Measurements from ENCODE around the gene ABTB2. TPM values are rescaled to one million over a fixed set of nuclear protein-coding genes. Genes with fewer than 3 reads are reported as not detected.

The ABTB2 gene
- total and polyA plus RNA-seq, 2 of the 8 experiments (the other 6 are each of a cell fraction or from before 2014, with no cell fraction given), result 7.7 to 10.2 TPM

- 76% methylated on average over 1 of the region's 1 CpG; no CpG with 5 or more reads in 1 of the 2 experiments for WGBS, 2 experiments (ENCODE audit: extremely low coverage in 1 of 2, insufficient coverage in 1 of 2, insufficient read length in 1 of 2, insufficient replicate concordance in 2 of 2, low coverage in 1 of 2, low lambda C conversion rate in 2 of 2, missing lambda C conversion rate in 1 of 2)
- no peak overlapping the region for H3K18ac ChIP-seq (ENCODE audit: extremely low read depth, low read length)
- no peak overlapping the region for H4K8ac ChIP-seq (ENCODE audit: extremely low read depth, insufficient read depth, low read length)
- H2AK5ac ChIP-seq (ENCODE audit: low read depth, low read length), result no peak overlapping the region
- no peak overlapping the region for H3K4ac ChIP-seq (replicated peaks; ENCODE audit: insufficient read length, low read depth, low read length)
- H3K23me2 ChIP-seq (ENCODE audit: low read depth, low read length), result no peaks in the 10 kb centered on the region
- FAIRE-seq (no peak), DNase-seq (ENCODE audit: low read depth in 1 of 2, low spot score in 2 of 2) (no peak)
- peak overlapping the region; percentile 39; the same call in 1 of the 2 replicates for H2BK12ac ChIP-seq (ENCODE audit: low read depth, low read length)
- H3K79me1 ChIP-seq (ENCODE audit: low read depth, low read length), result no peaks in the 10 kb centered on the region; the same call in 1 of the 2 replicates
- no peak overlapping the region for H3K9ac ChIP-seq (replicated peaks in 1 of 4; ENCODE audit: extremely low read depth in 1 of 4, low read depth in 3 of 4, low read length in 3 of 4)
- CTCF ChIA-PET (ENCODE audit: partially characterized antibody), result interaction anchor here (0.7 kb wide), 1 partner anchor 79 kb away, joined by 3 read pairs; no protein-coding TSS in a partner anchor
- no peak overlapping the region for H3K27ac ChIP-seq (ENCODE audit: low read depth, low read length)
- H4K91ac ChIP-seq (replicated peaks; ENCODE audit: insufficient read length, low read length), result no peak overlapping the region
- H4K20me1 ChIP-seq (replicated peaks in 1 of 2; ENCODE audit: control insufficient read depth in 1 of 2, insufficient read depth in 2 of 2, low read length in 2 of 2), result peaks cover 0 to 2% of the 10 kb centered on the region in 2 experiments
- peaks cover 2 to 9% (median 7%) of the 10 kb centered on the region in 4 experiments; a peak in 5 of 7 replicates for H3K4me1 ChIP-seq (replicated peaks in 1 of 4; ENCODE audit: control insufficient read depth in 3 of 4, insufficient read depth in 4 of 4, low read length in 3 of 4)
- no peak overlapping the region for H2BK120ac ChIP-seq (replicated peaks; ENCODE audit: low read depth, low read length)
- no peaks in the 10 kb centered on the region for H3K36me3 ChIP-seq (ENCODE audit: control insufficient read depth in 2 of 4, insufficient read depth in 4 of 4, low read length in 3 of 4)
- POLR2A ChIA-PET (ENCODE audit: partially characterized antibody), result no interaction called here
- no peak overlapping the region for H3K23ac ChIP-seq (ENCODE audit: insufficient read length)
- no peak overlapping the region for H2BK20ac ChIP-seq (ENCODE audit: low read length)
- no peak overlapping the region for H2BK15ac ChIP-seq (ENCODE audit: low read length)
- no peak overlapping the region for H3K4me2 ChIP-seq (ENCODE audit: insufficient read depth in 1 of 2, low read depth in 2 of 2, low read length in 2 of 2)
- no peak overlapping the region for H2AFZ ChIP-seq (ENCODE audit: low read length)
- no peaks in the 10 kb centered on the region for H3K9me3 ChIP-seq (ENCODE audit: insufficient read depth in 2 of 2, low read depth in 1 of 2, low read length in 1 of 2)
- H3K4me3 ChIP-seq (ENCODE audit: extremely low read depth in 1 of 4, insufficient read depth in 2 of 4, low read depth in 3 of 4, low read length in 4 of 4), result no peak overlapping the region
- H2BK5ac ChIP-seq (ENCODE audit: low read depth, low read length), result no peak overlapping the region
- H3K27me3 ChIP-seq (replicated peaks in 1 of 4; ENCODE audit: control insufficient read depth in 3 of 4, extremely low read depth in 1 of 4, insufficient read depth in 3 of 4, low read length in 3 of 4), result no peaks in the 10 kb centered on the region
- H3K56ac ChIP-seq (replicated peaks; ENCODE audit: insufficient read length, low read depth, low read length), result no peak overlapping the region
- H4K5ac ChIP-seq (ENCODE audit: insufficient read length, low read depth, low read length), result no peak overlapping the region
- TF ChIP-seq MAFK (IDR thresholded peaks at IDR 0.05; ENCODE audit: low read depth, low read length) (no peak), SIX5 (IDR thresholded peaks at IDR 0.05; ENCODE audit: low read depth, low read length) (no peak), BCL11A (IDR thresholded peaks at IDR 0.05; ENCODE audit: low read depth in 2 of 2, low read length in 2 of 2) (no peak), CBX8 (IDR thresholded peaks at IDR 0.05; ENCODE audit: borderline replicate concordance, low read depth, low read length) (no peak), NANOG (IDR thresholded peaks at IDR 0.05; ENCODE audit: insufficient read depth, low read depth, low read length, poor library complexity, severe bottlenecking) (no peak), POU5F1 (IDR thresholded peaks at IDR 0.05; ENCODE audit: low read depth, low read length) (no peak), ASH2L (IDR thresholded peaks at IDR 0.05; ENCODE audit: low read length) (no peak), SIN3A (conservative IDR thresholded peaks at IDR 0.05 in 1 of 2, IDR thresholded peaks at IDR 0.05 in 1 of 2; ENCODE audit: low read depth in 1 of 2, low read length in 2 of 2) (no peak), MAX (IDR thresholded peaks at IDR 0.05) (no peak), CHD1 (IDR thresholded peaks at IDR 0.05; ENCODE audit: low read depth, low read length) (no peak), NRF1 (IDR thresholded peaks at IDR 0.05; ENCODE audit: low read depth, low read length) (no peak), GABPA (IDR thresholded peaks at IDR 0.05; ENCODE audit: borderline replicate concordance, insufficient read depth, low read length) (no peak), SAP30 (IDR thresholded peaks at IDR 0.05; ENCODE audit: insufficient read depth, insufficient replicate concordance, low read length) (no peak), SRF (IDR thresholded peaks at IDR 0.05; ENCODE audit: low read depth, low read length) (no peak)
- no peaks in the 10 kb centered on the region; a peak in 1 of 4 replicates for H3K79me2 ChIP-seq (ENCODE audit: control insufficient read depth in 1 of 2, insufficient read depth in 2 of 2, low read length in 2 of 2)
- no peak overlapping the region for H3K14ac ChIP-seq (ENCODE audit: insufficient read length)
These were observed 61.4 kb downstream of the ABTB2 start for GRCh38 chr11:34296412-34296811.
